Transverse colon (tissue), 4 donors: ENCODE measurements around the gene CDC42BPB. TPM values are rescaled to one million over a fixed set of nuclear protein-coding genes. Genes with fewer than 3 reads are reported as not detected.

Experiments used
- DNase-seq: peaks from one replicate; pipeline ENCODE4 v3.0.0-alpha.2; 2019
- H3K27ac ChIP-seq, 4 donors: fragments of 200-600 bp; sonication (generic); 2 replicates each; pipeline ENCODE4 v1.5.1; 2016 to 2018; ENCODE audit warnings: inconsistent platforms in 4 of 4
- H3K27me3 ChIP-seq: fragments of 200-600 bp; sonication (generic); 2 replicates; pipeline ENCODE4 v1.5.1; 2017; ENCODE audit warnings: inconsistent platforms
- H3K36me3 ChIP-seq, 4 donors: fragments of 200-600 bp; sonication (generic); 2 replicates each; pipeline ENCODE4 v1.5.1; 2017 to 2019; ENCODE audit warnings: inconsistent platforms in 4 of 4
- H3K4me1 ChIP-seq, 4 donors: fragments of 200-600 bp; sonication (generic); 2 replicates each; pipeline ENCODE4 v1.5.1; 2017 to 2020; ENCODE audit warnings: inconsistent platforms in 4 of 4
- H3K4me3 ChIP-seq, 4 donors: fragments of 200-600 bp; sonication (generic); 1 replicate in 1 of 4; 2 replicates in 3 of 4; pipeline versions ENCODE4 v1.5.1 to v1.6.1; 2017 to 2019; ENCODE audit warnings: inconsistent platforms in 4 of 4
- H3K9me3 ChIP-seq, 2 donors: fragments of 200-600 bp; sonication (generic); 2 replicates each; pipeline ENCODE4 v1.5.1; 2017 to 2019; ENCODE audit warnings: inconsistent platforms in 2 of 2
- EP300 ChIP-seq: sonication (generic); formaldehyde crosslinking; IDR thresholded peaks from one replicate; pipeline ENCODE4 v1.6.1; 2017; ENCODE audit warnings: antibody characterized with exemption, low read depth
- POLR2A ChIP-seq: fragments of 450-650 bp; IDR thresholded peaks from one replicate; pipeline ENCODE4 v1.6.1; 2016; ENCODE audit warnings: antibody characterized with exemption, mild to moderate bottlenecking, moderate library complexity
- POLR2AphosphoS5 ChIP-seq, 3 donors: sonication (generic); formaldehyde crosslinking; IDR thresholded peaks; one replicate each; pipeline ENCODE4 v1.6.1; 2016; ENCODE audit warnings: antibody characterized with exemption in 3 of 3
- WGBS, 2 donors: methylation state at CpG; one replicate each; pipeline ENCODE4 v1.1.5; 2018; ENCODE audit warnings: low coverage in 1 of 2; 5-methylcytosine and 5-hydroxymethylcytosine counted together
- in situ Hi-C, 4 donors: fragments of 200-750 bp; cut with MboI; loops; one replicate each; pipeline versions ENCODE4 v1.15.0 to v1.15.1; 2017; ENCODE audit warnings: low sequenced_read_pairs in 3 of 4, low pct_ligation_motif_present in 1 of 4, low pct_unique_long_range_greater_than_20kb in 1 of 4
- intact Hi-C: fragments of 100-400 bp; cut with DNase I; formaldehyde crosslinking; loops from one replicate; pipeline ENCODE4 v1.15.1; 2023; ENCODE audit warnings: low total_unique reads
- total RNA-seq, 4 donors: library from RNA; depleted of rRNA; stranded (reverse); fragments of >200 nt; gene quantifications; one replicate each; pipeline ENCODE4 v1.1.0, GENCODE V29; 2016
- TF ChIP-seq, protein P1 (sequence below), 5 experiments: fragments of 200-600 bp in 3 of 5; fragments of 450-650 bp in 2 of 5; sonication (generic) in 3 of 5; IDR thresholded peaks; 1 replicate in 2 of 5; 2 replicates in 3 of 5; pipeline ENCODE4 v1.5.1; 2016 to 2017; ENCODE audit warnings: antibody characterized with exemption in 5 of 5, inconsistent platforms in 3 of 5, mild to moderate bottlenecking in 2 of 5, moderate library complexity in 1 of 5

Gene CDC42BPB
- total RNA-seq, 4 donors from 2014 or later: 109 to 160 (median 123) TPM

DNA sequence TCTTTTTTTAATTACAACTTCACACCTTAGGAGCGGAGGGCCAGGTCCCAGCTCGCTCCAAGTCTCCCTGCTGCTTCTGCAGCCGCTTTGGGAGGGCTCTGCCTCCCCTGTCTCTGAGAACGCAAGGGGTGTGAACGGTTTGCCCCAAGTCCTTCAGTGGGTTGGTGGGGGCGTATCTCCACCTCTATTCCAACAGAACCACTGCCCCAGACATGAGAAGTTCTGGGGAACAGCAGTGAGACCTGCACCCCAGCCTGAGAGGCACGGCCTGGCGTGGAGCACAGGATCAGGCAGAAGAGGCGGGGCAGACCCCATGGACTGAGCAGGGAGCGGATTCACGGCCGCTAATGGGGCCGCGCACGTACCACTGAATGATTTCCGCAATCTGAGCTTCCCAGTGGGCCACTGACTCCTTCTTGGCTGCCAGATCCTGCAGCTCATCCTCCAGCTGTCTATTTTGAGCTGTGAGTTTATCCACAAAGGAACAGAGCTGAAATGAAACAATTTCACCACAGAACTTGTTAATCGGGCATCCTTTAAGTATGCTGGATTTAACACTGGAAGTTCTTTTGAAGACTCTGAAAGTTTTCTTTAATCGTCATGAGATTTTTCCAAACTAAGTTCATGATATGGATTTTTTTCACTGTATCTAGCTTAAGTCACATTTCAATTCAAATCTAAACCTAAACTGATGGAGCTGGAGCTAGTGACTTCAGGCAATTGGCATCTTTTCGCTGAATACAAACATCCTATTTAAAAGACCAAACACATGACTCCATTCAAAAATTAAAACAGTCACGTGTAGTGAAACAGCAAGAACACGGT lies 90.5 kb downstream of the CDC42BPB start:
- Histone ChIP-seq H3K4me3 (no peak overlapping the region), H3K27ac (no peak overlapping the region), H3K9me3 (no peaks in the 10 kb centered on the region), H3K4me1 (no peaks in the 10 kb centered on the region), H3K36me3 (peaks cover 0 to 83% (median 41%) of the 10 kb centered on the region in 4 donors), H3K27me3 (no peaks in the 10 kb centered on the region)
- no peak for DNase-seq
- TF ChIP-seq POLR2AphosphoS5 (IDR thresholded peaks at IDR 0.05) (no peak), EP300 (no peak), POLR2A (no peak)
- TF ChIP-seq, protein P1, sequence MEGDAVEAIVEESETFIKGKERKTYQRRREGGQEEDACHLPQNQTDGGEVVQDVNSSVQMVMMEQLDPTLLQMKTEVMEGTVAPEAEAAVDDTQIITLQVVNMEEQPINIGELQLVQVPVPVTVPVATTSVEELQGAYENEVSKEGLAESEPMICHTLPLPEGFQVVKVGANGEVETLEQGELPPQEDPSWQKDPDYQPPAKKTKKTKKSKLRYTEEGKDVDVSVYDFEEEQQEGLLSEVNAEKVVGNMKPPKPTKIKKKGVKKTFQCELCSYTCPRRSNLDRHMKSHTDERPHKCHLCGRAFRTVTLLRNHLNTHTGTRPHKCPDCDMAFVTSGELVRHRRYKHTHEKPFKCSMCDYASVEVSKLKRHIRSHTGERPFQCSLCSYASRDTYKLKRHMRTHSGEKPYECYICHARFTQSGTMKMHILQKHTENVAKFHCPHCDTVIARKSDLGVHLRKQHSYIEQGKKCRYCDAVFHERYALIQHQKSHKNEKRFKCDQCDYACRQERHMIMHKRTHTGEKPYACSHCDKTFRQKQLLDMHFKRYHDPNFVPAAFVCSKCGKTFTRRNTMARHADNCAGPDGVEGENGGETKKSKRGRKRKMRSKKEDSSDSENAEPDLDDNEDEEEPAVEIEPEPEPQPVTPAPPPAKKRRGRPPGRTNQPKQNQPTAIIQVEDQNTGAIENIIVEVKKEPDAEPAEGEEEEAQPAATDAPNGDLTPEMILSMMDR (IDR thresholded peaks at IDR 0.05): no peak
- intact Hi-C loops (no loop called here), in situ Hi-C loops (no loop called here)
- 87 to 97% methylated on average over 10 to 21 of the region's 21 CpGs for WGBS, 2 donors

DNA sequence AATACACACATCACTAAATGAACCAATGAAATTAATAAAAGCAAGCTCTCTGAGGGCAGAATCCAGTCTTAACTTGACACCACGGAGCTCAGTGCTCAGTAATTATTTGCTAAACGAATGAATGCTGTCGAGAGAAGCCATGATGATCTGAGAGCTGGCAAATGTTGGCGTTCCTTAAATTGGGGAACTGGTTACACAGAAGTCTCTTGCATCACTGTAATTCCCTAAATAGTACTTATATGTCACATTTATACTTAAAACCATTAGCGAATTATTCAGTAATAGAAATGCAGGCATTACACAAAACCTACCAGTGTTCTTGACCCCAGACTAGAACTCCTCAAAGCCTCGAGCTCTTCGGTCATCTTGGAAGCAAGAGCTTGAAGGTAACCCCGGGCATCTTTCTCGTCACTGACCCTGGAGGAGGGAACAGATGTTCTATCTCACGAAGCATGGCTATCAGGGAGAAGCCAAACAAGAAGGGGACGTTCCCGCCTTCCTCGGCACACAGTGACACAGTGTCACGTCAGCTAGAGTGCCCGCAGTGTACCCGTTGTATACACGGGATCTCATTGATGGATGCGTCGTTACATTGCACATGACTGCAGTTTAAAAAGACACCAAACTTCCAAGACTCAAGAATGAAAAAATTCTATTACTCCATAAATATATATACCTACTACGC lies 91.2 kb downstream of the CDC42BPB start:
- in situ Hi-C loops (no loop called here), intact Hi-C loops (no loop called here)
- no peak for TF ChIP-seq POLR2A
- TF ChIP-seq POLR2AphosphoS5 (IDR thresholded peaks at IDR 0.05): no peak
- TF ChIP-seq, protein P1 (IDR thresholded peaks at IDR 0.05): no peak
- TF ChIP-seq EP300: no peak
- no peak overlapping the region for H3K27ac ChIP-seq
- H3K4me3 ChIP-seq: no peak overlapping the region
- DNase-seq: no peak
- WGBS, 2 donors: 93 to 94% methylated on average over 11 to 20 of the region's 20 CpGs
- H3K4me1 ChIP-seq: no peaks in the 10 kb centered on the region
- no peaks in the 10 kb centered on the region for H3K27me3 ChIP-seq
- peaks cover 0 to 86% (median 40%) of the 10 kb centered on the region in 4 donors for H3K36me3 ChIP-seq
- H3K9me3 ChIP-seq: no peaks in the 10 kb centered on the region

DNA sequence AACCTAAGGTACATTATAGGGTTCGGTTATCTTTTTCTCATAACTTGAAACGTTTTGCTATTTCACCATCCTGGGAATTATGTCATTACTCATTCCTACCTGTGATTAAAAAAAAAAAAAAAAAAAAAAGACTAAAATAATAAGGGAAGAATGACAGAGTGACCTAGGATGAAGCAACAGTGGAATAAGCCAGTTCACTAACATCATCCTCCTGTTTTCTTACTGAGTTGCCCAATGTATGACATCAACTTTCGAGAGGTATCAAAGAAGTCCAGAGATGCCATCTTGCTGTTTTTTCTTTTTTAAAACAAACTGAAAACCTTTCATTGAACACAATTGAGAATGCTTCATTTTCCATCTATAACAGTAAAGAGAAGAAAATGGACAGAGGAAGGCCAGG lies 92.1 kb downstream of the CDC42BPB start:
- Histone ChIP-seq H3K4me3 (no peak overlapping the region), H3K27me3 (no peaks in the 10 kb centered on the region), H3K9me3 (no peaks in the 10 kb centered on the region), H3K27ac (no peak overlapping the region), H3K36me3 (peaks cover 0 to 86% (median 37%) of the 10 kb centered on the region in 4 donors), H3K4me1 (no peaks in the 10 kb centered on the region)
- TF ChIP-seq EP300 (no peak), POLR2AphosphoS5 (IDR thresholded peaks at IDR 0.05) (no peak), POLR2A (no peak)
- TF ChIP-seq, protein P1 (IDR thresholded peaks at IDR 0.05): no peak
- in situ Hi-C loops: no loop called here
- intact Hi-C loops: no loop called here
- 88 to 92% methylated on average over 3 of the region's 3 CpGs for whole genome bisulfite sequencing, 2 donors
- DNase-seq: no peak

DNA sequence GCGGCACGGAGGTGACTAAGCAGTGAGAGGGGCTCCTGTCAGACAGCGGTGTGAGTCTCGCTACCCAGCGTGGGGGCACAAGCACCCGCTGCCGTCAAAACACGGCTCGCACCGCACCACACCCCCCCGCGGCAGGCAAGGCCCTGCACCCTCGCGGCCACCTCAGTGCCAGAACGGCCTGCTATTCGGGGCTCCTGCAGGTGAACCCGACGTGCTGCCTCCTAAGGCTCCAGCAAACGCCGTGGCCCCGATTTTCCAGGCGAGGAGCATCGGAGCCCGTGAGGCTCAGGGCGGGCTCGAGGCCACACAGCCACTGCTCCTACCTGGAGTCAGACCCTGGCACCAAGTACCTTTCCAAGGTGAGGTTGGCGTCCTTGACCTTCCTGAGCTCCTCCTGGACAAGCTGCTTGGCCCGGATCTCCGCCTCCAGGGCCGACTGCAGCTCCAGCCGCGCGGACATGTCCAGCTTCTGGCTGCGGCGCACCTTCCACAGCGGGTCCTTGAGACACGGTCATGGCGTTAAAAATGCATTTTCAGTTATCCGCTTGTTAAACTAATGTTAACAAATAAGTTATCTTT lies 93.1 kb downstream of the CDC42BPB start:
- Histone ChIP-seq H3K4me3 (no peak overlapping the region), H3K27me3 (no peaks in the 10 kb centered on the region), H3K9me3 (no peaks in the 10 kb centered on the region), H3K36me3 (peaks cover 0 to 84% (median 34%) of the 10 kb centered on the region in 4 donors), H3K27ac (no peak overlapping the region), H3K4me1 (no peaks in the 10 kb centered on the region)
- intact Hi-C loops: no loop called here
- in situ Hi-C loops: no loop called here
- no peak for TF ChIP-seq POLR2AphosphoS5 (IDR thresholded peaks at IDR 0.05)
- TF ChIP-seq, protein P1 (IDR thresholded peaks at IDR 0.05): no peak
- TF ChIP-seq EP300: no peak
- no peak for TF ChIP-seq POLR2A
- WGBS, 2 donors: 93 to 94% methylated on average over 4 to 39 of the region's 39 CpGs
- DNase-seq: no peak
